ENCODE results near the gene DCAF8L2.
"Not testable (repeated sequence)": the region's sequence is repeated elsewhere in the genome, so short reads cannot be mapped to it uniquely, and the experiment has no call there.

The DCAF8L2 gene

GRCh38 chrX:27590044-27590443, at the start of gene DCAF8L2:
Gene DCAF8L2 (plus strand): TSS chrX:27590344. CDS start chrX:27746896, 156,552 bp downstream.
- Histone ChIP-seq H3K9me3 (ENCODE audit: control insufficient read depth, insufficient read depth, low read length) (peaks cover 12% of the 10 kb centered on the region; the same call in 1 of the 2 replicates), H3K27ac (ENCODE audit: low read depth, low read length) (no peak within 1 kb of the TSS), H3K4me3 (ENCODE audit: low read depth, low read length) (no peak within 1 kb of the TSS), H3K4me1 (ENCODE audit: control insufficient read depth, insufficient read depth, low read length) (no peaks in the 10 kb centered on the region), H3K27me3 (ENCODE audit: control insufficient read depth, insufficient read depth, low read length) (no peaks in the 10 kb centered on the region; the same call in 1 of the 2 replicates), H3K9ac (ENCODE audit: low read depth, low read length) (no peak within 1 kb of the TSS), H3K36me3 (ENCODE audit: control insufficient read depth, insufficient read depth, low read length) (no peaks in the 10 kb centered on the region)

GRCh38 chrX:27541161-27541560, 49.0 kb upstream of the DCAF8L2 start:
- H3K27ac ChIP-seq (ENCODE audit: low read depth, low read length); H3K36me3 ChIP-seq (ENCODE audit: control insufficient read depth, insufficient read depth, low read length); H3K9ac ChIP-seq (ENCODE audit: low read depth, low read length); H3K27me3 ChIP-seq (ENCODE audit: control insufficient read depth, insufficient read depth, low read length); H3K4me1 ChIP-seq (ENCODE audit: control insufficient read depth, insufficient read depth, low read length); H3K4me3 ChIP-seq (ENCODE audit: low read depth, low read length); H3K9me3 ChIP-seq (ENCODE audit: control insufficient read depth, insufficient read depth, low read length): not testable (repeated sequence)

GRCh38 chrX:27548624-27549023, 41.5 kb upstream of the DCAF8L2 start:
- Histone ChIP-seq H3K4me3 (ENCODE audit: low read depth, low read length) (no peak overlapping the region), H3K27ac (ENCODE audit: low read depth, low read length) (no peak overlapping the region), H3K36me3 (ENCODE audit: control insufficient read depth, insufficient read depth, low read length) (no peaks in the 10 kb centered on the region), H3K27me3 (ENCODE audit: control insufficient read depth, insufficient read depth, low read length) (no peaks in the 10 kb centered on the region), H3K9me3 (ENCODE audit: control insufficient read depth, insufficient read depth, low read length) (peaks cover 14% of the 10 kb centered on the region), H3K9ac (ENCODE audit: low read depth, low read length) (no peak overlapping the region), H3K4me1 (ENCODE audit: control insufficient read depth, insufficient read depth, low read length) (no peaks in the 10 kb centered on the region)

GRCh38 chrX:27549688-27550087, 40.5 kb upstream of the DCAF8L2 start:
- Histone ChIP-seq H3K4me3 (ENCODE audit: low read depth, low read length) (no peak overlapping the region), H3K9ac (ENCODE audit: low read depth, low read length) (no peak overlapping the region), H3K9me3 (ENCODE audit: control insufficient read depth, insufficient read depth, low read length) (peaks cover 14% of the 10 kb centered on the region), H3K27me3 (ENCODE audit: control insufficient read depth, insufficient read depth, low read length) (no peaks in the 10 kb centered on the region), H3K4me1 (ENCODE audit: control insufficient read depth, insufficient read depth, low read length) (no peaks in the 10 kb centered on the region), H3K27ac (ENCODE audit: low read depth, low read length) (no peak overlapping the region), H3K36me3 (ENCODE audit: control insufficient read depth, insufficient read depth, low read length) (no peaks in the 10 kb centered on the region)

- Histone ChIP-seq H3K36me3 (ENCODE audit: control insufficient read depth, insufficient read depth, low read length) (no peaks in the 10 kb centered on the region), H3K27ac (ENCODE audit: low read depth, low read length) (no peak overlapping the region), H3K4me1 (ENCODE audit: control insufficient read depth, insufficient read depth, low read length) (no peaks in the 10 kb centered on the region), H3K9ac (ENCODE audit: low read depth, low read length) (no peak overlapping the region), H3K9me3 (ENCODE audit: control insufficient read depth, insufficient read depth, low read length) (peaks cover 8% of the 10 kb centered on the region; the same call in 1 of the 2 replicates), H3K4me3 (ENCODE audit: low read depth, low read length) (no peak overlapping the region), H3K27me3 (ENCODE audit: control insufficient read depth, insufficient read depth, low read length) (no peaks in the 10 kb centered on the region)
Measured at GRCh38 chrX:27555514-27555913, 34.6 kb upstream of the DCAF8L2 start.

- Histone ChIP-seq H3K4me1 (ENCODE audit: control insufficient read depth, insufficient read depth, low read length) (0 out of 2 replicates have a peak, but pooled peaks cover 3% of the 10 kb centered on the region), H3K4me3 (ENCODE audit: low read depth, low read length) (no peak overlapping the region), H3K27ac (ENCODE audit: low read depth, low read length) (peak overlapping the region; percentile 21), H3K27me3 (ENCODE audit: control insufficient read depth, insufficient read depth, low read length) (no peaks in the 10 kb centered on the region), H3K9ac (ENCODE audit: low read depth, low read length) (no peak overlapping the region), H3K9me3 (ENCODE audit: control insufficient read depth, insufficient read depth, low read length) (peaks cover 11% of the 10 kb centered on the region), H3K36me3 (ENCODE audit: control insufficient read depth, insufficient read depth, low read length) (no peaks in the 10 kb centered on the region)
Measured at GRCh38 chrX:27565992-27566391, 24.2 kb upstream of the DCAF8L2 start.

- Histone ChIP-seq H3K27me3 (ENCODE audit: control insufficient read depth, insufficient read depth, low read length) (no peaks in the 10 kb centered on the region), H3K36me3 (ENCODE audit: control insufficient read depth, insufficient read depth, low read length) (no peaks in the 10 kb centered on the region), H3K4me3 (ENCODE audit: low read depth, low read length) (no peak overlapping the region)
Measured at GRCh38 chrX:27571164-27571563, 19.0 kb upstream of the DCAF8L2 start.

GRCh38 chrX:27575565-27575964, 14.6 kb upstream of the DCAF8L2 start:
- no peak overlapping the region for H3K4me3 ChIP-seq (ENCODE audit: low read depth, low read length)

More at GRCh38 chrX:27571164-27571563, 19.0 kb upstream of the DCAF8L2 start:
- H3K4me1 ChIP-seq (ENCODE audit: control insufficient read depth, insufficient read depth, low read length) = 0 out of 2 replicates have a peak, but pooled peaks cover 2% of the 10 kb centered on the region
- H3K9ac ChIP-seq (ENCODE audit: low read depth, low read length) = no peak overlapping the region
- H3K9me3 ChIP-seq (ENCODE audit: control insufficient read depth, insufficient read depth, low read length) = peaks cover 8% of the 10 kb centered on the region
- H3K27ac ChIP-seq (ENCODE audit: low read depth, low read length) = no peak overlapping the region

GRCh38 chrX:27583976-27584375, 6.2 kb upstream of the DCAF8L2 start:
- Histone ChIP-seq H3K27me3 (ENCODE audit: control insufficient read depth, insufficient read depth, low read length) (peaks cover 18% of the 10 kb centered on the region), H3K9me3 (ENCODE audit: control insufficient read depth, insufficient read depth, low read length) (peaks cover 13% of the 10 kb centered on the region), H3K4me3 (ENCODE audit: low read depth, low read length) (no peak overlapping the region), H3K36me3 (ENCODE audit: control insufficient read depth, insufficient read depth, low read length) (no peaks in the 10 kb centered on the region), H3K27ac (ENCODE audit: low read depth, low read length) (no peak overlapping the region), H3K4me1 (ENCODE audit: control insufficient read depth, insufficient read depth, low read length) (no peaks in the 10 kb centered on the region), H3K9ac (ENCODE audit: low read depth, low read length) (no peak overlapping the region)

More at GRCh38 chrX:27575565-27575964, 14.6 kb upstream of the DCAF8L2 start:
- H3K36me3 ChIP-seq (ENCODE audit: control insufficient read depth, insufficient read depth, low read length) = no peaks in the 10 kb centered on the region
- H3K27me3 ChIP-seq (ENCODE audit: control insufficient read depth, insufficient read depth, low read length) = no peaks in the 10 kb centered on the region
- no peaks in the 10 kb centered on the region for H3K4me1 ChIP-seq (ENCODE audit: control insufficient read depth, insufficient read depth, low read length)
- H3K9me3 ChIP-seq (ENCODE audit: control insufficient read depth, insufficient read depth, low read length) = peaks cover 5% of the 10 kb centered on the region; the same call in 1 of the 2 replicates
- no peak overlapping the region for H3K9ac ChIP-seq (ENCODE audit: low read depth, low read length)
- H3K27ac ChIP-seq (ENCODE audit: low read depth, low read length) = no peak overlapping the region

GRCh38 chrX:27591938-27592337, 1.8 kb downstream of the DCAF8L2 start:
- Histone ChIP-seq H3K4me1 (ENCODE audit: control insufficient read depth, insufficient read depth, low read length) (no peaks in the 10 kb centered on the region), H3K9me3 (ENCODE audit: control insufficient read depth, insufficient read depth, low read length) (peaks cover 12% of the 10 kb centered on the region; the same call in 1 of the 2 replicates), H3K27ac (ENCODE audit: low read depth, low read length) (no peak overlapping the region), H3K36me3 (ENCODE audit: control insufficient read depth, insufficient read depth, low read length) (no peaks in the 10 kb centered on the region), H3K4me3 (ENCODE audit: low read depth, low read length) (no peak overlapping the region), H3K9ac (ENCODE audit: low read depth, low read length) (no peak overlapping the region), H3K27me3 (ENCODE audit: control insufficient read depth, insufficient read depth, low read length) (no peaks in the 10 kb centered on the region)

GRCh38 chrX:27597508-27597907, 7.4 kb downstream of the DCAF8L2 start:
- Histone ChIP-seq H3K4me3 (ENCODE audit: low read depth, low read length) (no peak overlapping the region), H3K9me3 (ENCODE audit: control insufficient read depth, insufficient read depth, low read length) (peaks cover 8% of the 10 kb centered on the region; the same call in 1 of the 2 replicates), H3K4me1 (ENCODE audit: control insufficient read depth, insufficient read depth, low read length) (no peaks in the 10 kb centered on the region; the same call in 1 of the 2 replicates), H3K9ac (ENCODE audit: low read depth, low read length) (no peak overlapping the region), H3K27me3 (ENCODE audit: control insufficient read depth, insufficient read depth, low read length) (no peaks in the 10 kb centered on the region), H3K36me3 (ENCODE audit: control insufficient read depth, insufficient read depth, low read length) (no peaks in the 10 kb centered on the region), H3K27ac (ENCODE audit: low read depth, low read length) (no peak overlapping the region)
